ENCODE measurements around the gene C11orf65.

- no peak for TF ChIP-seq EP300 (IDR thresholded peaks at IDR 0.05)
- TF ChIP-seq POLR2AphosphoS5 (IDR thresholded peaks at IDR 0.05): no peak
- no peak for TF ChIP-seq CTCF (IDR thresholded peaks at IDR 0.05)
Observed at GRCh38 chr11:108405706-108406105, 61.6 kb downstream of the C11orf65 start.

All from sigmoid colon (tissue), 4 donors.